C4-2B (cell line): ENCODE results near the gene NSL1.

ENCODE experiments used
- ZFX ChIP-seq: fragments of 450-650 bp; IDR thresholded peaks from 2 replicates; pipeline ENCODE4 v1.6.1; 2017
- TF ChIP-seq, protein P1 (sequence below): fragments of 450-650 bp; conservative IDR thresholded peaks from 2 replicates; pipeline ENCODE4 v1.5.1; 2017; ENCODE audit warnings: mild to moderate bottlenecking

DNA sequence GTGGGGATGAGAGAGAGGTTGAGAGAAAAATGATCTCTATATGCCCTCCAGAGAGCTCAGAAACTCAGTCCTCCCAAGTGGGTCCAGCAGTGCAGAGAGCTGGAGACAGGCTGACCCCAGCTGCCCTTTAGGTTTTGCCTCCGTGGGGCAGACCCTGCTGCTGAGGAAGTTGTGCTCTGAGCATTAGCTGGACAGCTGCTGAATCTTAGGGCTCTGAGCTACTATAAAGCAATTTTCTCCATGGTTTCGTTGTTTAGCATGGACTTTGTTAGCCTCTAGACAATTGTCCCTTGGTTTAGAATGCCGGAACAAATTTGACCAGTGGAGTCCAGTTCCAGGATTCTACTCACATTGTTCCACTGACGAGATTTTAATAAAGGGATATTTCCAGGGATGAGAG is 114.0 kb downstream of the NSL1 start:
- TF ChIP-seq, protein P1, sequence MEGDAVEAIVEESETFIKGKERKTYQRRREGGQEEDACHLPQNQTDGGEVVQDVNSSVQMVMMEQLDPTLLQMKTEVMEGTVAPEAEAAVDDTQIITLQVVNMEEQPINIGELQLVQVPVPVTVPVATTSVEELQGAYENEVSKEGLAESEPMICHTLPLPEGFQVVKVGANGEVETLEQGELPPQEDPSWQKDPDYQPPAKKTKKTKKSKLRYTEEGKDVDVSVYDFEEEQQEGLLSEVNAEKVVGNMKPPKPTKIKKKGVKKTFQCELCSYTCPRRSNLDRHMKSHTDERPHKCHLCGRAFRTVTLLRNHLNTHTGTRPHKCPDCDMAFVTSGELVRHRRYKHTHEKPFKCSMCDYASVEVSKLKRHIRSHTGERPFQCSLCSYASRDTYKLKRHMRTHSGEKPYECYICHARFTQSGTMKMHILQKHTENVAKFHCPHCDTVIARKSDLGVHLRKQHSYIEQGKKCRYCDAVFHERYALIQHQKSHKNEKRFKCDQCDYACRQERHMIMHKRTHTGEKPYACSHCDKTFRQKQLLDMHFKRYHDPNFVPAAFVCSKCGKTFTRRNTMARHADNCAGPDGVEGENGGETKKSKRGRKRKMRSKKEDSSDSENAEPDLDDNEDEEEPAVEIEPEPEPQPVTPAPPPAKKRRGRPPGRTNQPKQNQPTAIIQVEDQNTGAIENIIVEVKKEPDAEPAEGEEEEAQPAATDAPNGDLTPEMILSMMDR: no peak
- no peak for TF ChIP-seq ZFX
